Caco-2 (cell line): ENCODE data around the gene UNC119B. TPM values are rescaled to one million over a fixed set of nuclear protein-coding genes. Genes with fewer than 3 reads are reported as not detected.

ENCODE experiments used
- BruUV-seq: library from RNA; stranded (reverse); fragments of 400-500 nt; replicated peaks from 2 replicates; lab custom pipeline; 2021; lab: Mats Ljungman, UMichigan
- CTCF ChIA-PET: fragments of 300-600 bp; sonication (Branson Sonifier 250); formaldehyde crosslinking; loops from one replicate; lab custom pipeline; 2022; ENCODE audit warnings: antibody characterized with exemption; lab: Charles Lee
- POLR2A ChIA-PET: fragments of 300-600 bp; sonication (Branson Sonifier 250); formaldehyde crosslinking; loops from one replicate; lab custom pipeline; 2022; ENCODE audit warnings: antibody characterized with exemption; lab: Charles Lee
- DNase-seq, 2 experiments: peaks; one replicate each; pipeline versions ENCODE4 v3.0.0 to v3.0.0-alpha.2; 2020 to 2022
- H3K27me3 ChIP-seq: replicated peaks from 2 replicates; pipeline ENCODE4 v1.6.0; 2011; ENCODE audit warnings: low read length; ENCODE audit not compliant: control insufficient read depth, insufficient read depth
- H3K36me3 ChIP-seq: 2 replicates; pipeline ENCODE4 v1.5.1; 2011; ENCODE audit warnings: low read length; ENCODE audit not compliant: control insufficient read depth, insufficient read depth
- H3K4me1 ChIP-seq: fragments of 250-450 bp; sonication (Bioruptor Pico); 2 replicates; pipeline ENCODE4 v1.5.1; 2020; ENCODE audit warnings: mild to moderate bottlenecking
- H3K4me3 ChIP-seq: 2 replicates; pipeline ENCODE4 v1.5.1; 2011; ENCODE audit warnings: low read depth, mild to moderate bottlenecking, control low read depth, low read length
- H3K9me3 ChIP-seq: fragments of 250-450 bp; sonication (Bioruptor Pico); 2 replicates; pipeline ENCODE4 v1.5.1; 2020; ENCODE audit warnings: mild to moderate bottlenecking, moderate library complexity
- H3K27ac Mint-ChIP-seq: one replicate; pipeline ENCODE4 v1.8.0; 2022; ENCODE audit warnings: mixed read lengths; ENCODE audit not compliant: unreplicated experiment
- H3K27me3 Mint-ChIP-seq: one replicate; pipeline ENCODE4 v1.8.0; 2022; ENCODE audit warnings: mixed read lengths; ENCODE audit not compliant: insufficient read depth, unreplicated experiment
- H3K36me3 Mint-ChIP-seq: one replicate; pipeline ENCODE4 v1.8.0; 2022; ENCODE audit warnings: mild to moderate bottlenecking, mixed read lengths; ENCODE audit not compliant: insufficient read depth, unreplicated experiment
- H3K4me1 Mint-ChIP-seq: one replicate; pipeline ENCODE4 v1.8.0; 2022; ENCODE audit warnings: low read depth, mixed read lengths; ENCODE audit not compliant: unreplicated experiment
- H3K4me3 Mint-ChIP-seq: one replicate; pipeline ENCODE4 v1.8.0; 2022; ENCODE audit warnings: mild to moderate bottlenecking, moderate library complexity, mixed read lengths; ENCODE audit not compliant: unreplicated experiment
- H3K9me3 Mint-ChIP-seq: one replicate; pipeline ENCODE4 v1.8.0; 2022; ENCODE audit warnings: mixed read lengths; ENCODE audit not compliant: unreplicated experiment
- CTCF ChIP-seq, 2 experiments: fragments of 200-600 bp in 1 of 2; IDR thresholded peaks; 1 replicate in 1 of 2; 2 replicates in 1 of 2; pipeline versions ENCODE4 v1.5.1 to v1.8.0; 2011 to 2022; ENCODE audit warnings: antibody characterized with exemption in 1 of 2, control low read depth in 1 of 2, inconsistent platforms in 1 of 2, low read depth in 1 of 2, low read length in 1 of 2, mild to moderate bottlenecking in 1 of 2, moderate library complexity in 1 of 2; ENCODE audit not compliant: insufficient read depth in 1 of 2, severe bottlenecking in 1 of 2, unreplicated experiment in 1 of 2
- intact Hi-C: fragments of 100-400 bp; cut with micrococcal nuclease; formaldehyde crosslinking; loops from one replicate; pipeline ENCODE4 v1.10.0; 2022; ENCODE audit not compliant: unreplicated experiment
- total RNA-seq: library from RNA; stranded (reverse); gene quantifications from 2 replicates; pipeline ENCODE4 v1.2.3, GENCODE V29; 2022

Gene UNC119B
- total RNA-seq, 1 experiment from 2014 or later, result 44.4 TPM

GRCh38 chr12:120722784-120723183, 12.5 kb downstream of the UNC119B start:
- ChIA-PET CTCF (no interaction called here), POLR2A (no interaction called here)
- BruUV-seq, result no TSS peak
- Mint-ChIP-seq H3K9me3 (no peaks in the 10 kb centered on the region), H3K4me3 (no peak overlapping the region), H3K4me1 (peaks cover 16% of the 10 kb centered on the region), H3K36me3 (peaks cover 47% of the 10 kb centered on the region), H3K27ac (no peak overlapping the region), H3K27me3 (no peaks in the 10 kb centered on the region)
- peaks cover 9% of the 10 kb centered on the region for H3K36me3 ChIP-seq
- no peak for TF ChIP-seq CTCF (IDR thresholded peaks at IDR 0.05; ENCODE audit: insufficient read depth in 1 of 2, low read depth in 1 of 2, low read length in 1 of 2, severe bottlenecking in 1 of 2, unreplicated experiment in 1 of 2)
- H3K9me3 ChIP-seq, result no peaks in the 10 kb centered on the region
- H3K4me1 ChIP-seq, result peaks cover 15% of the 10 kb centered on the region
- intact Hi-C loops, result no loop called here
- no peaks in the 10 kb centered on the region for H3K27me3 ChIP-seq
- DNase-seq, result no peak
- H3K4me3 ChIP-seq, result no peak overlapping the region

GRCh38 chr12:120724720-120725119, 14.5 kb downstream of the UNC119B start:
- Mint-ChIP-seq H3K36me3 (peaks cover 40% of the 10 kb centered on the region), H3K9me3 (no peaks in the 10 kb centered on the region), H3K4me3 (peak overlapping the region; percentile 72), H3K27ac (peak overlapping the region; percentile 26), H3K4me1 (peaks cover 8% of the 10 kb centered on the region), H3K27me3 (no peaks in the 10 kb centered on the region)
- Histone ChIP-seq H3K27me3 (no peaks in the 10 kb centered on the region), H3K4me3 (no peak overlapping the region), H3K9me3 (no peaks in the 10 kb centered on the region), H3K36me3 (peaks cover 9% of the 10 kb centered on the region), H3K4me1 (peaks cover 1% of the 10 kb centered on the region; the same call in 1 of the 2 replicates)
- no peak for TF ChIP-seq CTCF (IDR thresholded peaks at IDR 0.05; ENCODE audit: insufficient read depth in 1 of 2, low read depth in 1 of 2, low read length in 1 of 2, severe bottlenecking in 1 of 2, unreplicated experiment in 1 of 2)
- no peak for DNase-seq
- CTCF ChIA-PET, result no interaction called here
- no TSS peak for BruUV-seq
- intact Hi-C loops, result loop anchor here (5.0 kb wide), 1 partner anchor 142 kb away; the partner anchor contains the start of gene POP5
- POLR2A ChIA-PET, result no interaction called here

- H3K4me3 Mint-ChIP-seq, result peak overlapping the region; percentile 72
- CTCF ChIA-PET, result no interaction called here
- Histone ChIP-seq H3K27me3 (no peaks in the 10 kb centered on the region), H3K4me1 (no peaks in the 10 kb centered on the region), H3K4me3 (peak overlapping the region; percentile 63), H3K9me3 (no peaks in the 10 kb centered on the region), H3K36me3 (peaks cover 9% of the 10 kb centered on the region)
- H3K36me3 Mint-ChIP-seq, result peaks cover 38% of the 10 kb centered on the region
- no peak for DNase-seq
- no peaks in the 10 kb centered on the region for H3K9me3 Mint-ChIP-seq
- no TSS peak for BruUV-seq
- POLR2A ChIA-PET, result interaction anchor here (0.5 kb wide), 1 partner anchor 22 kb away, joined by 3 read pairs; no protein-coding TSS in a partner anchor
- H3K4me1 Mint-ChIP-seq, result peaks cover 8% of the 10 kb centered on the region
- intact Hi-C loops, result loop anchor here (5.0 kb wide), 1 partner anchor 143 kb away; the partner anchor contains the start of gene POP5
- peak overlapping the region; percentile 26 for H3K27ac Mint-ChIP-seq
- no peak for TF ChIP-seq CTCF (IDR thresholded peaks at IDR 0.05; ENCODE audit: insufficient read depth in 1 of 2, low read depth in 1 of 2, low read length in 1 of 2, severe bottlenecking in 1 of 2, unreplicated experiment in 1 of 2)
- no peaks in the 10 kb centered on the region for H3K27me3 Mint-ChIP-seq
Observed at GRCh38 chr12:120725151-120725658, 14.9 kb downstream of the UNC119B start.
